H4 (cell line): Measurements from ENCODE around the gene FADS3. TPM values are rescaled to one million over a fixed set of nuclear protein-coding genes. Genes with fewer than 3 reads are reported as not detected.
"Not testable (repeated sequence)": the region's sequence is repeated elsewhere in the genome, so short reads cannot be mapped to it uniquely, and the experiment has no call there.

Experiments
- DNase-seq: peaks from one replicate; pipeline ENCODE4 v3.0.0-alpha.2; 2015; ENCODE audit warnings: low spot score
- total RNA-seq: library from RNA; depleted of rRNA; stranded (reverse); fragments of >200 nt; shearing (Covaris generic); gene quantifications from 2 replicates; pipeline ENCODE4 v1.2.3, GENCODE V29; 2014

FADS3 gene
- total RNA-seq, 1 experiment from 2014 or later: 34.8 TPM

DNA sequence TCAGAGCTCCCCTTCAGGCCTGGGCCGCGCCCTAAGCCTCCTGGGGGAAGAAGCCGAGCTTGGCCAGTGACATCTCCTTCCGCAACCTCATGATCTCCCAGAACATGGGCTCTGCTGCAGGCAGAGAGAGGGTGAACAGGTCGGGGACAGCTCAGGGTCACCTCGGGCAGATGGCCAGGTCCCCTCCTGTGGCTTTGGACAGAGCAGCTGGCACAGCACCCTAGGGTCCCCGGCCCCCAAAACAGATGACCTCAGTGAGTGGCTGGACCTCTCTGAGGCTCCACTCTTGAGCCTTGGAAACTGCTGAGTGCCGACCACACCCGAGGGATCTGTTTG, 6.9 kb upstream of the FADS3 start:
- no peak for DNase-seq

DNA sequence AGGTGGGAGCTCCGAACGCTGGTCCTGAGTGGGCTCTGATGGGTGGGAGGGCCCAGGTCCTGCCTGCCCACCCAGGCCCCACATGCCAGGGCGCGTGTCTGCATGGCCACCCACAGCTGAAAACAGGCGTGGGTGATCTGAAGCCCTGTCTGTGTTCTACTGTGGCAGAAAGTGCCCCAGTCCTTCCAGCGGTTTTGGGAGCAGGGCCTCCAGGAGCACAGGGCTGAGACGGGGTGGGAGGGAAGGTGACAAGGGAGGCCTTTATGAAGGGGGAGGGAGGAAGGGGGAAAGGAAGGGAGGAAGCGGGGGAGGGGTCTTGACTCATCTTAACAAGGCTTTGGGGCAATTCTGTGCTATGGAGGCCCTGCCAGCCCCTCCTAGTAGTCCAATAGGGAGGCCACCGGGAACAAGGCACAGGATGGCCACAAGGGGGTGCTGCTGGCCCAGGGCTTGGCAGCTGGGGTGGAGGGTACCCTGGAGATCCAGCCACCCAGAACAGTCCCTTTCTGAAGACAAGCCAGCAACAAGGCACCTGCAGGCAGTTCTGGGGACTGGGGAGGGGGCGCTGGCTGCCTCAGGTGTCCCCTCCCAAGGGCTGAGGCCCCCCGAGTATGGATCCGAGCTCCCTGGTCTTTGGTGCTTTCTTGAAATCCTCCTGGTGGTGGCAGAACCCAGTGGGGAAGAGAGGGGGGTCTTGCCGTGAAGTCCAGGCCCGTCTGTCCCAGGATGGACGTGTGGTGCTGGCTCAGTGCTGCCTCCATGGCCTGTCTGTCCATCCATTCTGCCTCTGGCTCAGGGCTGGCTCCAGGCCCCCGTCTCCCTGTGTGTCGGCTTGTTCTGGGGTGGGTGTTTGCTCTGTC, 6.3 kb upstream of the FADS3 start:
- peak; percentile 56 for DNase-seq

DNA sequence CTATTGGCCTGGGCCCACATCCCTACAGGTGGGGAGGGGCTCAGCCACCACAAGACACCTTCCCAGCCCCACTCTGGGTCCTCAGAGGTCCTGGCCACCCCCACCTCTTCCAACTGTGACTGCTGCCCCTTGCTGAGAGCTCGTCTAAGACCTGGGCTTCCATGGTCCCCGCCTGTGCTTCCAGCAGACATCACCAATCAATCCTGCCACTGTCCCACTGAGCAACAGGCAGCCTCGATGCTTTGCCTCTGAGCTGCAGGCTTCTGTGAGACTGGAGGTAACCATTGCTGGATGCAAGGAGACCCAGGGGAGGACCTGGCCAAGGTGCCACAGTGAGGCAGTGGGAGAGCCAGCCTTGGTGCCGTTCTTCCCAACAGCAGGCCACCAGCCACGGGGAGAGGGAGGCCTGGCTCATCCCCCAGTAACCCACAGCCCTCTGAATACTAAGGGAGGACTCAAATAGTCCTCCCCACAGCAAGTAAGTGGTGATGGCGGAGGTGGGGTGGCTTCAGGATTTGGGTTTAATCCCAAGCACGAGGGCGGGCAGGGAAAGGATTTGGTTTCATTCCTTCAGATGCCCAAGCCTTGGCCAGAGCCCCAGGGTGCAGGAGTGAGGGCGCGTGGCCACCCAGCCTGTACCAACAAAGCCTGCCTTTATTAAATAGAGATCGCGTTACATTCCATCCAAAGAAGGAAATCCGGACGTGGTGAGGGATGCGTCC, 5.5 kb upstream of the FADS3 start:
- no peak for DNase-seq

DNA sequence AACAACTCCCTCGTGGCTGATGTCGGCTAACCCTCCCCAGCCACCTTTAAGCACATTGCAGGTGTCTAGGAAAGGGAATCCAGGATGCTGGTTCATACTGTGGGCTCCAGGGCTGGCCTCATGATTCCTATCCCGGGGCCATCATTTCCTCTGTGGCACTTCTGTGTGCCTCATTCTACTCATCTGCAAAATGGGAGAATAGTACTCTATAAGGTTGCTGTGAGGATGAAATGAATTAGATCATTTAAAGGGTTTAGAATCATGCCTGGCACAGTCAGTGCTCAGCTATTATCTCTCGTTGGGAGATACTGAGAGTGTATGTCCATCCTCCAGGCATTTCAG, 4.3 kb upstream of the FADS3 start:
- DNase-seq: no peak

DNA sequence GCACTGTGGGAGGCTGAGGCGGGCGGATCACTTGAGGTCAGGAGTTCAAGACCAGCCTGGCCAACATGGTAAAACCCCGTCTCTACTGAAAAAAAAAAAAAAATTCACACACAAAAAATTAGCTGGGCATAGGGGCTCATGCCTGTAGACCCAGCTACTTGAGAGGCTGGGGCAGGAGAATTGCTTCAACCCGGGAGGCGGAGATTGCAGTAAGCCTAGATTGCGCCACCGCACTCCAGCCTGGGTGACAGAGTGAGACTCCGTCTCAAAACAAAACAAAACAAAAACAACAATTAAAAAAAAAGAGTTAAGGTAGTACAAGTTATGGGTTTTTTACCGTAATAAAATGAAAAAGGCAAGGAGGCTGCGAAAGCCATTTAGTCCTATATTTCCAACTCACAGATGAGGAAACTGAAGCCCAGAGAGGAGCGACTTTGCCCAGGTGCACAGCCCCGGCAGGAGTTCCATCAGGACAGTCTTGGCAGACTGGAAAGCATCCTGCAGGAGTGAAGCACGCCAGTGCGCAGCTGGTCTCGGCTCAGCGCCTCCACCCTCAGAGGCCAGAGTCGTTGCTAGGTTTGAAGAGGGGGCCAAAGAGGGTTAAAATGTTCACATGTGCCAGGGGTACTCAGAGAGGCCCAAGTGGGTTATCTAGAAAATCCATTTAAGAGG, 3.8 kb upstream of the FADS3 start:
- no peak for DNase-seq

DNA sequence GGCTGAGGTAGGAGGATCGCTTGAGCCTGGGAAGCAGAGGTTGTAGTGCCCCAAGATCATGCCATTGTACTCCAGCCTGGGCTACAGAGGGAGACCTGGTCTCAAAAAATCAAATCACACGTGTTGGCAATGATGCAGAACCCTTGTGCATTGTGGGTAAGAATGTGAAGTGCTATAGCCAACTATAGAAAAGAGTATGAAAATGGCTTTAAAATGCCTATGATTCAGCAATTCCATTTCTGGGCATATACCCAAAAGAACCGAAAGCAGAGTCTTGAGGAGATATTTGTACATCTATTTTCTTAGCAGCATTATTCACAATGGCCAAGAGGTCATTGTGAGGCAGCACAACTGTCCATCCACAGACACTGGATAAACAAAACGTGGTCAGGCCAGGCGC, 2.6 kb upstream of the FADS3 start:
- no peak for DNase-seq

DNA sequence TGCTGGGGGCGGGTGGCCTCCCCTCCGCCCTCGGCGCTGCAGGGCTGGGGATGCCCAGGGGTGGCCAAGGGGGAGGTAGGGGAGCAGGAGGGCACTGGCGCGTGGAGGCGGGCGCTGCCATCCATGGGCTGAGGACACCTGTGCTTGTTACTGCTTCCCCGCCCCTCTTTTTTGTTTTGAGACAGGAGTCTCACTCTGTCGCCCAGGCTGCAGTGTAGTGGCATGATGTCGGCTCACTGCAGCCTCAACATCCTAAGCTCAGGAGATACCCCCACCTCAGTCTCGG, 683 bp upstream of the FADS3 start:
- DNase-seq: no peak

DNA sequence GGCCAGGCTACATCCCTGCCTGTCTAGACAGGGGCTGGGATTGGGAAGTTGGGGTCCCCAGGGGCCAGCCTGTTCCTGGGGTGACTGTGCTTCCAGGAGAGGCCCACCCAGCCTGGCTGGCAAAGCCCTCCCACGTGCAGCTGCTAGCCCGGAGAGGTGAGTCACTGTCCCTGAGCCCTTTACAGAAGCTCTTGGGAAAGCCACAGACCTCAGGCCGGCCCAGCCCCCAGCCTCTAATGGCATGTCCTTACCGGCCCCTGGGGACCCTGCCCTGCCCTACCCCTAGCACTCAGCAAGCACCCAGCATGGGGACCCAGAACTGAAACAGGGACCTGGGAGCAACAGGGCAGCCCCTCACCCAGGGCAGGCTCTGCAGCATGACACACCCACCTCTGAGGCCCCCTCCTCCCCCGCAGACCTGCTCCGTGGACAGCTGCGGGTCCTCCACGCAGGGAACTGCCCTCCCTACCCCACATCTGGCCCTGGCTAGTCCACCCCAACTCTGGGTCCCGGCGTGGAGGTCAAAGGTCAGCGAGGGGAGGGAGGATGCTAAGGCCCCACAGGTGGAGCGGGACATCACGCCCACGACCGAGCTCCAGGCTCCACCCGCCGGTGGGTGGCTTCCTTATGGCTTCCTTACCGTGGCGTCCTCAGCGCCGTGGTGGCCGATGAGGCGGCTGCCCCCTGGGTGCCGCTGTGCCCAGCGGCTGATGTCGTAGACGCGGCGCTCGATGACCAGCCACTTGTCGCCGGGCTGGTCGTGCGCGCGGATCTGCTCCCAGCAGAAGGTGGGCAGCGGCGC, 615 bp downstream of the FADS3 start:
- DNase-seq: peak; percentile 66

DNA sequence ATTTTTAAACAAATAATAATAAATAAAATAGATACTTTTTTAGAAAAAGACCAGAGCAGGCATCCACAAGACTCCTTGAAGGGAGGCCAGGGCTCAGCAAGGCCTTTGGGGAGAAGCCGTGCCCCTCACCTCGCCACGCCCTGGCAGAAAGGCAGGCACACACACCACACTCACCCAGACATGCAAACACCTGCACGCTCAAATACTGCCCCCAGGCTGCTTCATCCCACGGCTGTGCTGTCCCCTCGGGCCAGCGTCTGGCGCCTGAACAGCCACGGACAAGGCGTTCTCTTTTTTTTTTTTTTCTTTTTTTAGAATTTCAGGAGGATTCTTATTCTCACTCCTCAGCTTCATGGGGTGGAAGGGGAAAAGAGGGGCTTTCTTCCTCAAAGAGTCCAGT, 1.5 kb downstream of the FADS3 start:
- DNase-seq: no peak

DNA sequence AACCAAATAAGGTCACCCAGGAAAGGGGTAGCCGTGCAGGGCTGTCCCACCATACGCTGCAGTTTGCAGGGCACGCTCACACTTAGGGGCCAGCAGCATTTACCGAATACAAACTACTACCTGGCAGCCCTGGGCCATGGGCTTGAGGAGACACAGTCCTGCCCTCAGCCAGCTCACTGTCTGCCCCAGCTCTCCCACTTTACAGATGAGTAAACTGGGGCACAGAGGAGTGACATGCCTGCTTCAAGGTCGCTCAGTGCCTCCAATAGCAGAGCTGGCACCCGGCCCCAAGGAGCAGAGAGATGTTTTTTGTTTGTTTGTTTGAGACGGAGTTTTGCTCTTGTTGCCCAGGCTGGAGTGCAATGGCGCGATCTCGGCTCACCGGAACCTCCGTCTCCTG, 2.8 kb downstream of the FADS3 start:
- no peak for DNase-seq

DNA sequence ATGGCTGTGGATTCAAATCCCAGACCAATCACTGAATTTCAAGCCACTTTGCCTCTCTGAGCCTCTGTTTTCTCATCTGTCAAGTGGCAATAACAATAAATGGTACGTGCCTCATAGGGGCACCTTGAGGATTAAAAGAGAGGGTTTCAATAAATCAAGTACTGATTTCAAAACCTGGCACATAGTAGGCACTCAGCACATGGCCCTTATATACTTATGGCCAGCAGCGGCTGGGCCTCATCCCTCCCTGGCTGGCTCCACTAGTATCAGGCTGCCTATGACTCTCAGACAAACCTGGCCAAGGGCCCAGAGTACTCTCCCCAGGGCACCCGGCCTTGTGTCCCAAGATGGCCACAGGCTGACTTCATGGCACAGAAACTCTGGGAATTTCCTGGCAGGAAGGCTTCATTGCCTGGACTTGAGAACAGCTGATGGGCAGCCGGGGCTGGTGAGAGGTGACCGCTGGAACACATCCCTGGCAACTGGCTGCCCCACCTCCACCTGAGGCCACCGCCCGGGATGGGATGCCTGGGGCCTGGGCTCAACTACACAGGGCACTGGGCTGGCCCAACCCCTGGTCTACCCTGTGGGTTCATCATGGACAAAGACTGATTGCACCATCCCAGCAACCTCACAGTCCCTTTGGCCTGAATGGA, 3.4 kb downstream of the FADS3 start:
- DNase-seq: peak; percentile 69

DNA sequence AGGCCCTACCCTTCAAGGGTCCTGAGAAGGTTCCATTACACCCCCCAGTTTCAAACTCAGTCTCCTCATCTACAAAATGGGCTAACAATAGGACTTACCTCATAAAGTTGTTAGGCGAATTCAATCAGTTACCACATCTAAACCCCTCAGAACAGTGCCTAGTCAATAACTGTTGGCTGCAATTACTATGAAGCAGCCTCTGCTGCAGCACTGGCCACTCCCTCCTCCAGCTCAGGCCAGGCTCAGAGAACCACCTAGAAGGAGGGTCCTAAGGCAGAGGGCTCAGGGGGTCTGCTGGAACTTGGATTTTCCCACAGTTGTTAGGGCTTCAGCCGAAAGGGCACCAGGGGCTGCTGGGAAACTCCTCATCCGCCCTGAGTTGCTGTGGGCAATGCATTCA, 4.7 kb downstream of the FADS3 start:
- no peak for DNase-seq

DNA sequence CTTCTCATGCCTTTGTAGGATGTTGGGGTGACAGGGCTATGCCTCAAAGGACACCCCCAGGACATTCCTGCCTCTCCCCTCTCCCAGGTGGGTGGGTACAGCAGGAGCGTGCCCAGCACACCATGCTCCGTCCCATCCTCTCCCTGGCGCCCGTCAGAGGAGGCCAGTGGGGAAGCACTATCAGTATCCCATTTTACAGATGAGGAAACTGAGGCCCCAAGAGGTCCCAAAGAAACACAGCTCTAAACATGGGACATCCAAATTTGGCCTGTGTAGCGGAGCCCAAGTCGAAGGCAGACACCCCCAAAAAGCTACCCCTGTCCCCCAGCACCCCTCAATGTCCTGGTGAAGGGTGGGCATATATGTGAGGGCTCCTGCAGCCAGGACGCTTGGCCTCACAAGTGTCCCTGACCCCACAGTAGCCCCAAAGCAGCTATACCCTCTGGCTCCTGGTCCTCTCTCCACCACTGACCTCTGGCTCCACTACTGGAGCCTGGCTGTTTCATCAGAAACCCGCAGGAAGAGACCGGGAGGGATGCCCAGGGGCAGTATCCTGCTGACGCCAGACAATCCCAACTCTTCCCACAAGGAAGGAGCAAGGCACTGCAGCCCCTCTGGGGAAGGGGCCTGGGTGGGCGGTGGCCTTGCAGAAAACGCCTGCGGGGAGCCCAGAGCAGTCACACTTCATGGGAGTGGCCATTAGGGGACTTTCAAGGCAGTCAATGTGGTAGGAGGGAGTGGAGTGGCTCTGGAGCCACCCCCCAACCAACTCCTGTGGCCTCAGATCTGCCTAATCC, 5.4 kb downstream of the FADS3 start:
- DNase-seq: no peak

DNA sequence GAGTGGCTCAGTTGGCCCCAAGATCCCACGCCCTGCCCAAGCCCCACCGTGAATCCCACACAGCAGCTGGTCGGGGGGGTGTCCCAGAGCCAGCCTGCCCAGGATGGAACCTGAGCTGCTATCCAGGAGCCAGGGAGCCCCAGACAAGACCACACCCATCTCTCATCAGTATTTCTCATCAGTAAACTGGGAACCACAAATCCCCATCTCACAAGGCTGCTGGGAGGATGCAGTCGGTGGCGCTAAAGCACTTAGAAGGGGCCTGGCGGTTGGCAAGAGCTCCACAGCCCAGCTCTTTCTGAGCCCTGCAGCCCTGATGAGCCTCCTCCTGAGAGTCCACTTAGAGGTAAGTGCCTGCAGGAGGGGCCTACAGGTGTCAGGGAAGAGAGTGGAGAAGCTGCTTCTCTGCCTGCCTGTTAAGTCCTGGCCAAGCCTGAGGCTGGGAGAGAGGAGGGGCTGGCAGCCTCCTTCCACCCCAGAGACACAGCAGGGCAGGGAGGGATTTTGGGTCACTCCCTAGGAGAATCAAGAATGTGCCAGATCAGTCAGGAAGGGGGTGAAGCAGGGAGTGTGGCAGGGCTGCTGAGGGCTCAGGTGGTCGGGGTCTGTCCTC, 6.1 kb downstream of the FADS3 start:
- DNase-seq: no peak

DNA sequence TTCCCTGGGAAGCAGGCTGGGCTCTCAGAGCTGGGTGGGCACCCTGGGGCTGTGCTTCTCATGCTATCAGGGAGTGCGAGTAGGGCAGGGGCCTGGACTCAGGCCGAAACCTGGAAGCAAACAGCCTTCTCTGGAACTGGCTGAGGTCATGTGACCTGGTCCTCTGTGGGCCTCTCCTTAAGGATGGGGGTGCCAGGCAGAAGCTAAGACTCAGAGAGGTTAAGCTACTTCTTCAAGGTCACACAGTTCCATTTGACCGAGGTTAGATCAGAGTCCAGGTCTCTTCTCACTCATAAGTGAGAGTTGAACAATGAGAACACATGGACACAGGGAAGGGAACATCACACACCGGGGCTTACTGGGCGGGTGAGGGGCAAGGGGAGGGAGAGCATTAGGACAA, 7.4 kb downstream of the FADS3 start:
- DNase-seq: no peak

DNA sequence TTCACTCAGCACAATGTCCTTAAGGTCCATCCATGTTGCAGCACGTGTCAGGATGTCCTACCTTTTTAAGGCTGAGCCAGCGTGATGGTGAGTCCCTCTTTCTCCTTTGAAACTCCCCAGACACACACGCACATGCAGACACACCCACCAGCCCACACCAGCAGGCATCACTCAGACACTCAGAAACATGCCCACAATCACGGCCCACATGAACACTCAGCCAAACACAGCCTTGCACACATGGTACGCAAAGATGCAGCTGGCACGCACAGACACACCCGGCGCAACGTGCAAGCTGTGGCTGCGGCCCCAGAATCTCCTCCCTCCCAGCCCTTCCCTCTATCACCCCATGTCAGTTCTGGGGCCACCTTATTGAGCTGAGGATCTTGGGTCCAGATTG, 8.0 kb downstream of the FADS3 start:
- DNase-seq: no peak

DNA sequence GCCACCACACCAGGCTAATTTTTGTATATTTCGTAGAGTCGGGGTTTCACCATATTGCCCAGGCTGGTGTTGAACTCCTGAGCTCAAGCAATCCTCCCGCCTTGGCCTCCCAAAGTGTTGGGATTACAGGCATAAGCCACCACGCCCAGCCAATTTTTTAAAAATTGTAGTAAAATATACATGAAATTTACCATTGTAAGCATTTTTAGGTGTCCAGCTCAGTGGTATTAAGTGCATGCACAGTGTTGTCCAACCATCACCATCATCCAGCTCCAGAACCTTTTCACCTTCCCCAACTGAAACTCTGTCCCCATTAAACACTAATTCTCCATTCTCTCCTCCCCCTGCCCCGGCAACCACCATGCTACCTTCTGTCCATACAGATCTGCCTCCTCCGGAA, 8.5 kb downstream of the FADS3 start:
- DNase-seq: no peak

DNA sequence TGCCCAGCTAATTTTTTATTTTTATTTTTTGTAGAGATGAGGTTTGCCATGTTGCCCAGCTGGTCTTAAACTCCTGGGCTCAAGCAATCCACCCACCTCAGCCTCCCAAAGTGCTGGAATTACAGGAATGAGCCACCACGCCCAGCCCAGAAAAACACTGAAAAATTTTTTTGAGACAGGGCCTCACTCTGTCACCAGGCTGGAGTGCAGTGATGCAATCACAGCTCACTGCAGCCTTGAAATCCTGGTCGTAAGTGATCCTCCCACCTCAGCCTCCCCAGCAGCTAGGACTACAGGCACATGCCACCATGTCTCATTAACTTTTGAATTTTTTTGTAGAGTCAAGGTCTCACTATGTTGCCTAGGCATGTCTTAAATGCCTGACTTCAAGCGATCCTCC, 9.1 kb downstream of the FADS3 start:
- not testable (repeated sequence) for DNase-seq

DNA sequence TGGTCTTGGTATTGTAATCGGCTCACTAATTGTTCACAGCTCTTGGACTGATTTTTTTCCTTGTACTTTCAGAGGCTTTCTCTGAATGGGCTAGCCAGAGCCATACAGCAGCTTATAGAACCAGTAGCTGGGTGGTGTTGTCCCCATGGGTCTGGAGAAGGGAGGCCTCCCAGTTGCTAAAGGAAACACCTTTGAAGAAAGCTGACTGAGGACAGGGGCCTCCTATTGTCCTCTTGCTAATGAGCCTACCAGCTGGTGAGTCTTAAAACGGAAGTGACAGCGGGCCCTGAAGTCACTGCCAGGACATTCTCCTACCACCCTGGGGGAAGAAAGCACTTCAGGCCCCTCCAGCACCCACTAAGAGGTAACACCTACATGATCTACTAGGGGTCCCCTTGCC, 9.9 kb downstream of the FADS3 start:
- no peak for DNase-seq

DNA sequence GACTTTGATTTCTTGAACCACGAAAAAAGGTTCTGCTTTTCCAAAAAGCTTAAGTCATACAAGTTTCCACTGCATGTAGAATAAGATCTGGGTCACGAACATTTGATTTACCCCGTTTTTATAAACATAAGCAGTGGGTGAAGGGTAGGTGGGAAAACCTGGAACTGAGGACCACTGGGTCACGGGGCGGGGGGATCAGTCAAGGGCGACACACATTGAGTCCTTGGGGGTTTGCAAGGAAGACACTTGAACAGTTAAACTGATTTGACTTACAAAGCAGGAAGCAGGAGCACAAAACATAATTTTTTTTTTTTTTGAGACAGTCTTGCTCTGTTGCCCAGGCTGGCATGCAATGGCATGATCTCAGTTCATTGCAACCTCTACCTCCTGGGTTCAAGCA, 10.9 kb downstream of the FADS3 start:
- DNase-seq: no peak

DNA sequence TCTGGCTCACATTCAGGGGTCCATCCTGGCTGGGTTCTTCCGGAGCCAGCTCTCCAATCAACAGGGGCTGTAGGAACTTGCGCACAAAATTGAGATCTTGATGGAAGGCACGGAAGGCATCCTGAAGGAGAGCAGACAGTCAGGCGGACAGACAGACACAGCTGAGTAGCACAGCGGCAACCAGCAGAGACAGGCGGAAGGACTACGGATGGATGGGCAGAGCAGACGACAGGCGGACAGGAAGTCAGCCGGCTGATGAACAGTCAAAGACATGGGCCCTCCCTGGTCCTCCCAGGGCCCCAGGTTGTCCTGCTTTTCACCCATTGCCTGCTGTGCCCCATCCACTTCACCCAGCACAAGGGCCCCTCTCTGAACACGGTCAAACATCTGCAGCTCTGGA, 11.3 kb downstream of the FADS3 start:
- DNase-seq: no peak
